HTERT RPE-1 (cell line): Measurements from ENCODE around the gene MGAT4D.
"Not testable (repeated sequence)": the region's sequence is repeated elsewhere in the genome, so short reads cannot be mapped to it uniquely, and the experiment has no call there.

ENCODE experiments used
- in situ Hi-C: fragments of 300-500 bp; cut with MboI; formaldehyde crosslinking; loops from 4 replicates; pipeline ENCODE4 v1.14.3; 2020; ENCODE audit warnings: low sequenced_read_pairs

Gene MGAT4D

DNA sequence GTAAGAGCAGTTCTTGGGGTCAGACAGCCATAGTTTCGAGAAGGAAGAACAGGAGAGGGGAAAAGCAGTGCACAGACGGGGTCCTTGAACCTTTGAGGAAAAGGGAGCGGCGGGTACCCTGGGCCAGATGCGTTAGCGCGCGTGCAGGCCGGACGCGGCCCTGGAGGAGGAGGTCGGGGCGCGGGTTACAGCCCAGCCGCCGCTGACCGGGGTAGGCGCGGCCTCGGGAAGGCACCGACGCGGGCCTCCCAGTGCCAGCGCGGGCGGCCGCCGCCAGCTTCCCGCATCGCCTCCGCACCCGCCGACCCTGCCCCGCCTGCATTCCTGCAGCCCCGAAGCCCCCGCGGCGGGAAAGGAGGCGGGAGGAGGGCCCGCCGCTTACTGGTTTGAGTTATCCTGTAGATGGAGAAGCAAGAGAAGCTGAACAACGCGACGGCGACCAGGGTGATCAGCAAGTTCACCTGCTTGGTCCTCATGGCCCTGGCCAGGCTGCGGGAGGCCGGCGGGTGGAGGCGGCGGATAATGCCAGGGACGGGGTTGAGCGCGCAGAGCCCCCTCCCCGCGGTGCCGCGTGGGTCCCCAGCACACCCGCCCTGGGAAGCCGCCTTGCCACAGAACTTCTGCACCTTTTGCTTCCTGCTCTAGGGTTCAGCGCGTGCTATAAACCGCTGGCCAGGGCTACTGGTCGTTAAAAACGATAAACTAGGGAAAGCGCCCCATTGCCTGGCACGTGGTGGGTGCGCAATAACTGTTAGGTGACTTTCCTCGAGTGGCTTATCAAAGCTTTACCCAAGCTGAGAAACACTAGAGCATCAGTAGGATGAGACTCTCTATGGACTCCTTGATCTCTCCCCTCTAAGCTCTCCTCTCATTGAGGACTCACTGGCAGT, at the start of gene MGAT4D:
MGAT4D (minus strand) TSS at position 547 of the 890 bp plus-strand sequence; CDS start at position 476, 71 bp downstream.
- in situ Hi-C loops, result no loop called here

DNA sequence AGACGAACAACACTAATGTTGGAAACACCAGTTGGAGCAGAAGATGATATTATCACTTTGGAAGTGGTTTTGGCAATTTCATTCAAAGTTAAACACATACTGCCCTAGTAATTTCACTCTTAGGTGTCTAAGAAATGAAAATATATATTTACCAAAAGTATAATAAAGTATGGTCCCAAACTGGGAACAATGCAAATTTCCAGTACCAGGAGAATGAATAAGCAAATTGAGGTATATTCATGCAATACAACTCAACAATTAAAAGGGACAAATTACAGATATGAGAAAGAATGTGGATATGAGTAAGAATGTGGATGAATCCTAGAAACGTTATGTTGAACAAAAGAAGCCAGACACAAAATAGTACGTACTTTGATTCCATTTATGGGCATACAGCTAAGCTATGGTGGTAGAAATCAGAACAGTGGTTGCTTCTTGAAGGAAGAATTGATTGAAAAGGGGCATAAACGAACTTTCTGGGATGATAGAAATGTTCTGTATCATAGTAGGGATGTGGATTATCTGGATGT, 35.9 kb upstream of the MGAT4D start:
- in situ Hi-C loops, result no loop called here

DNA sequence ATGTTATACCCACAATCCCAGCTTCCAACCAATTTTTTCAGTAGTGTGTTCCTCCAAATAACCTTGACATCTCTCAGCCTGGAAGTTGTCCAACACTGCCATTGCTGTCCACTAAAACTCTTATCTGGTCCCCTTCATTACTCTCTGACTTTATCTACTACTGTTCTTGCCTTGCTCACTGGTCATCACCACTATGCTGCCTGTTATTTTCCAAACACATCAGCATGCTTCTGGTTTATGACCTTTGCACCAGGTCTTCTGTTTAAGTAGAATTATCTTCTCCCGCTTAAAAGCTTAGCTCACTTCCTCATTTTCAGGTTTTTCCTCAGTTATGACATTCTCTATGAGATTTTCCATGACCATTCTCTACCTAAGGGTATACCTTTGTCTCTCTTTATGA, 31.3 kb upstream of the MGAT4D start:
- in situ Hi-C loops, result no loop called here

DNA sequence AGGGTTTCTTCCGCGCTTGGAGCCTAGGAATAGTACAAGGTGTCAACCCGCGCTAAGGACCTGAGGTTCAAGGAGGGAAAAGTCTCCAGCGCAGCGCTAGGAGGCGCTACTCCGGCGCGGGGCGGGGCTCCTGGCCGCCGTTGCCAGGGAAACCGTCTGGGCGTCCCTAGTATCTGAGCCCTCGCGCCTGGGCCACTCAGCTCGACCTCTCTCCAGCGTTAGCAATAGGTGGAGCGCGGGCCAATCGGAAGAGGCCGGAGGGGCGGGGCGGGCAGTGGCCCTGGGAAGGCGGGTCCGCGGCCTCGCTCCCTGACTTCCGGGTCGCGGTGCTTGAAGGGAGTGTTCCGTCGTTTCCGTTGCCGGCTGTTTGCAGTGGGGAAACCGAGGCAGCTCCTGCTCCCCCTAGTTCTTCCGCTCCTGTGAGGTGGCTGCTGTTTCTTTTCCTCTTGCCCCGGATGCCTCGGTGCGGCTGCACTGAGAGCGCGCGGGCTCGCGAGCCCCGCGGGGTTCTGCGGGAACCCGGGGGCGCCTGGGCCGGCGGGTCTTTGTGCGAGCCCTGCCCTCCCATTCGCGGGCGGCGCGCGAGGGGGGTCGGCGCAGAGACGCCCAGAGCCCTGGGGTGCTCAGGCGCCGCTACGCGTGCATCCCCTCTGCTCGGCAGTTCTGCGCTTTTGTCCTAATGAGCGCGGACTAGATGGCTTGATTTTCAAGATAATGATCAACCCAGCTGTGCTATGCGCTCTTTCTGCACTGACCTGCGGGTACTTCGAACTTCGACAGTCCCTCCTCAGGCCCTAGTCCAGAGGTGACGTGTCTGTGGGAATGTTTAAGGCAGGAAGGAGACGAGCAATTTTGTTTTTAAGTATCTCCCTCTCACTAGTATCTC, 26.0 kb upstream of the MGAT4D start, which contains the start of gene ELMOD2:
ELMOD2 (plus strand) TSS at position 312 of the 886 bp plus-strand sequence. CDS start 1,261 bp downstream, outside the sequence.
- in situ Hi-C loops, result no loop called here

DNA sequence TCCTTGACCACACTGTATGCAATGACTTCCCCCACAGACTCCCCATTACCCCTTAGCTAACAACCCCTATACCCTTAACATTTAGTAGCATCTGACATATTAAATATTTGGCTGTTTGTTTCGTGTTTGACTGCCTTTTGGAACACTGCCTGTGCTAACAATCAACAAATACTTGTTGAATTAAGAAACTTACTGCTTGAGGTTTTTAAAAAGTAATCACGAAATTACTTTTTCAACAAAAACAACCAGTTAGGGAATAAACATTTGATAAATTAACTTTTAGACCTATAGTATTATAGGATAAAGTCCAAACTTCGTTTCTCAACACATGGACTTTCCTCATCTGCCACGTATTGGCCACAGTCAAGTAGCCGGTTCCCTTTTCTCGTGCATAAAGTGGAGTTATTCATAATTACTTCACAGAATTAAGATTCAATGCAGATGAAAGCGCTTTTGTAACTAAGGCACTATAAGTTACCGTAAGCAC, 25.3 kb upstream of the MGAT4D start:
- in situ Hi-C loops, result no loop called here

DNA sequence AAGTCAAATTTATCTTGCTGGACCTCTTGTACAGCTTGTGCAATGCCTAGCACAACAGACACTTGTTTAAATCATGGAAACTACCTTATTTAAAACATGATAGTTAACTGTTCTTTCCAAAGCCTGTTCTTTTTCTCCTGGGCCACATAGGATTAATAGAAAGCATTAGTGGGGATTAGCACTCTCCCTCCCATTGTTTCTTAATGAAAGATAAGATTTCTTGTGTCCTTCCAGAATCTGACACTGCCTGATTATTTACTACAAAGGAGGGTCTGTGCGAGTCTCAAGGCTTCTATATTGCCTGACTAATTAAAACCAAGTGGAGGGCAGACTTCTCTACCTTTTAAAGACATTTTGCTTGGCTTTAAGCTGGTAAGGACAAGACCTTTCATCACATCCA, 17.3 kb upstream of the MGAT4D start:
- in situ Hi-C loops, result no loop called here

DNA sequence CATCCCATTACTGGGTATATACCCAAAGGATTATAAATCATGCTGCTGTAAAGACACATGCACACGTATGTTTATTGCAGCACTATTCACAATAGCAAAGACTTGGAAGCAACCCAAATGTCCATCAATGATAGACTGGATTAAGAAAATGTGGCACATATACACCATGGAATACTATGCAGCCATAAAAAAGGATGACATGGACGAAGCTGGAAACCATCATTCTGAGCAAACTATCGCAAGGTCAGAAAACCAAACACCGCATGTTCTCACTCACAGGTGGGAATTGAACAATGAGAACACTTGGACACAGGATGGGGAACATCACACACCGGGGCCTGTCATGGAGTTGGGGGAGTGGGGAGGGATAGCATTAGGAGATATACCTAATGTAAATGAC, 15.7 kb upstream of the MGAT4D start:
- in situ Hi-C loops, result not testable (repeated sequence)

DNA sequence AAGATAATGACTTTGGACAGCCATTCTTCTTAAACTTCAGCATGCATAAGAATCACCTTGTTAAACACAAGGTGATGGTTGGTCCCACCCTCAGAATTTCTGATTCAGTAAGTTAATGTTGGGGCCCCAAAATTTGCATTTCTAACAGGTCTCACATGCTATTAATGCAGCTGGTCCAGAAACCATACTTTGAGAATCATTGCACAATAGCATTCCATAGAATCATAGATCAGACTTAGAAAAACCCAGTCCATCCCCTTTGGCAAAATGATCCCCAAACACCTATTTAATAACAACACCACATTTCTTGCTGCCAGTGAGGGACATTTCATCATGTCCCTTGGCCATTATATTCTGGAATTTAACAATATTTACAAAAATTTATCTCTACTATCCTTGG, 6.2 kb upstream of the MGAT4D start:
- in situ Hi-C loops, result no loop called here

DNA sequence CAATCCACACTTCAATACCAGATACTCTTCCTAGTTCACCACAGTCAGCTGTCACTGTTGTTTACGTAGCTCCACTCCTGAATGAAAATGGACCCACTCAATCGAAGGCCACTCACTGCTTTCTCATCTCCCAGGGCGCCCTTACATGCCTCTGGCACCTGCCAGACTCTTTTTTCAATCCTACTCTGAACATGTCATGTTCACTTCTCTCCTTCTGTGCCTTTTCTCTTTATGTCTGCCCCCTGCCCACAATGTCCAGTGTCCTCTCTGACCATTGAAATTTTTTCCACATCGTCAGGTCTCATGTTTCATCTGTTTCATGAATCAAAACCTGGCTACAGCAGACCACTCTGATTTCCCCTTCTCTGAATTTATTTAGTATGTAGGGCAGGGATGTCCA, 1.3 kb upstream of the MGAT4D start:
- in situ Hi-C loops, result no loop called here

DNA sequence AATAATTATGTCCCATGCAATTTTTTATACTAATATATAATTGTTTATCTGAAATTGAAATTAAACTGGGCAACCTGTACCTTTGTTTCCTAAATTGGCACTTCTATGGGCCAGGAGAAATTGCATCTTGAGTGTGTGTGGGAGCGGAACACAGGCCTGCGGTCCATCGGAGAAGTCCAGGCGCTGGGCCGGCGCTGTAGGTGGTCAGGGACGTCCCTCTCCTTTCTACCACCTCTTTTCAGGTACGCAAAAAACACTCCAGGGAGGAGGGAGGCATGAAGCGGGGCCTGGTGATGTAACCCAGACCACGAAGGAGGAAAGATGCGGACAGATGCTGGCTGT, 717 bp downstream of the MGAT4D start:
- in situ Hi-C loops, result no loop called here

DNA sequence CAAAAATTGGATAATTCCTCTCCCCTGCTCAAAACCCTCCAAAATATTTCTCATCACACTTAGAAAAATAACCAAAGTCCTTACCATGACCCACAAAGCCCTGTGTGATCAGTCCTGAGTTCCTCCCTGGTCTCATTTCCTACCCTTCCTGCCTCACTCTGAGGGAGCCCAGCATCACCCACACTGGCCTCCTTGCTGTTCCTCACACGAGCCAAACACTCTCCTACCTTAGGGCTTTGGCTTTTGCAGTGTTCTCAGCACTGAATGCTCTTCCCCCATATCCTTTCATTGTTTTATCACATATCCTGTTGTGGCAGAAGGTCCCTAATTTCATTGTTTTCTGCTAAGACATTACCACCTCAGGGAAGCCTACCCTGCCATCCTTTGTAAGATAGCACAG, 12.2 kb downstream of the MGAT4D start:
- in situ Hi-C loops, result no loop called here

DNA sequence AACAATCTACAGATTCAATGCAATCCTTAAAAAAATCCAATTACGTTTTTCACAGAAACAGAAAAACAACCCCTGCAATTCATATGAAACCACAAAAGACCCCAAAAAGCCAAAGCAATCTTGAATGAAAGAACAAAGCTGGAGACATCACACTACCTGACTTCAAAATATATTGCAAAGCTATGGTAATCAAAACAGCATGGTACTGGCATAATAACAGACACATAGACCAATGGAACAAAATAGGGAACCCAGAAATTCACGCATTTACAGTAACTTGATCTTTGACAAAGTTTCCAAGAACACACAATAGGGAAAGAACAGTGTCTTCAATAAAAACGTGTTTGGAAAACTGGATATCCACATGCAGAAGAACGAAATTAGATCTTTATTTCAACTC, 14.6 kb downstream of the MGAT4D start:
- in situ Hi-C loops, result no loop called here

DNA sequence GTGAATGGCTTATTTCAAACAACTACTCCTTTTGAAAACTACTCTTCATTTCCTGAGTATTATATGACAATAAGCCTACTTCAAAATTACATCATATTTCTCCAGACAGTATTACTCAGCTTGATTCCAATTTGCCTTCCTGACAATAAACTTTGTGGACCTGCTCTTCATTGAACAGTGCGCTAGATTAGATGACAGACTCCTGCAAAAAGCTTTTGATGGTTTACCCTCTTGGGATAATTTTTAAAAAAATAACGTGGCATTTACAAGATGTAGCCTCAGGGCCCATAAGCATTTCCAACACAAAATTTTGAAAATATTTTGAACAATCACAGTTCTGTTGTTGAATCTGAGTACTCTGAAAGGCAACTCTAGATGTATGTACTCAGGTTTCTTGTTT, 25.9 kb downstream of the MGAT4D start:
- in situ Hi-C loops, result no loop called here

DNA sequence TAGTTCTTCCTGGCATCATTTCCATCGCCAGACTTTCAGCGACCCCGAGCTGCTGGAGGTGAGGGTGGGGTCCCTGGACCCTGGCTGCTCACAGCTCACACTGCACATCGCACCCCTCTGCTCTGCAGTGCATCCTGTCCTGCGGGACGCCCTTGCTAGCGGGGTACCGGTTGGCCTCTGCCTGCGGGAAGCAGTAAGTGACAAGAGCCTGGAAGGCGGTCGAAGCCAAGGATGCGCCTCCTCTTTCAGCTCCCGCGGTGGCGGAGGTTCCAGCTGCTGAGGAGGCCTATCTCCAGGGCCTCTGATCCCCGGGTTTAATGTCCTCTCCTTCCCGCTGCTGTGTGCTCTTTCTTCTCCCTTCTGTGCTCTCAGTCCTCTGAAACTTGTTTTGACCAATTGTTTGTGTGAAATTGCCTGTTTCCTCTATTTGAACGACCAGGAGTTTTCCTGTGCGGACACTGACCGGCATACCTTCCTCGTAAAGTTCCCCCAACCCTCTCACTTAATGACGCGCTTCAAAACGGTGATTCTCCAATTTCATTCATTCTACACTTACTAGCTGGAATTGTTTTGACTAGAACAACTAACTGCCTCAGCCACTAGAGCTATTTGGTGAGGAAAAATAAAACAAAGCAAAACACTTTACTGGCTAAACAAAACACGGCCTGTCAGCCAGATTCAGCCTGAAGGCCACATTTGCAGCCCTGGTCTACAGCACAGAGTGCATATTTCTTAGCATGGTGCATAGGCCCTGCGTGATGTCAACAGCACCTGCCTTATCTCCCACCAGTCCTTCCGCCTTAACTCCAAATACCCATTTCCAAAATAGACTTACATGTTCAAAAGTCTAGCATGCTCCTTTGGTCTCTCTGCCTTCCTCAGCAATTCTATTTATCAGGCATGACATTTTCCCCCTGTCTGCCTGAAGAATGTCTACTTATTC, 28.0 kb downstream of the MGAT4D start:
- in situ Hi-C loops, result no loop called here

DNA sequence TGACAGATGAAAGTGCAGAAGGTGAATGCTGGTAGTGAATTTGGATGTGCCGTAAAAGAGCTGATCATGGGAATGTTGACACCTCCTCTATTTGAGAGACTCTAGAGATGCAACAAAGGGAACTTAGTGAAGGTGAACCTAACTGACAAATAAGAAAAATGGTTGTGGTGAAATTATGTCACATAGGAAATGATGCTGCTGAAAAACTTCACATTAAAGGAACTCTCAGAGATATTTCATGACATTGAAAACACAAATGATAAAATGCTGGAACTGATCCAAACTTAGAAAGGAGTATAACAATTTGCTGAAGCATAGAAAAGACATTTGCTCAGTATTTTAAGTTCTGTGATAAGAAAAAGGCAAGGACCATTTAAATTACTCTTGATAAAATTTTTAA, 31.9 kb downstream of the MGAT4D start:
- in situ Hi-C loops, result no loop called here

DNA sequence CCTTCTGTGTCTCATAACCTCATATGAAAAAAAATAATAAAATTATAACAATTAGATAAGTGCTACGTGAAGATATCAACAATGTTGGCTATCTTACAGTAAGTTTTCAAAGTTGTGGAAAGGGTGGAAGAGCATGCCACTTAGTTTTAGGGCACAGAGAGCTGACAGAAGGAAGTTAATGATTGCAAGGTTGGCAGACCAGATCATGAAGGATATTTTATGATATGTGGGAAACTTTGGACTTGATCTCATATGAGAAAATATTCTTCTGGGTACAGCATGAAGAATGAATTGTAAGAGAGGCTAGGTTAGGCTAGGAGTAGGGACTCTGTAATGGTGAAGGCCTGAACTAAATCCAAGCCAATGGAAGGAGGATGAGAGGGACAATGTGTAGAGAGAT, 34.5 kb downstream of the MGAT4D start:
- in situ Hi-C loops, result no loop called here

DNA sequence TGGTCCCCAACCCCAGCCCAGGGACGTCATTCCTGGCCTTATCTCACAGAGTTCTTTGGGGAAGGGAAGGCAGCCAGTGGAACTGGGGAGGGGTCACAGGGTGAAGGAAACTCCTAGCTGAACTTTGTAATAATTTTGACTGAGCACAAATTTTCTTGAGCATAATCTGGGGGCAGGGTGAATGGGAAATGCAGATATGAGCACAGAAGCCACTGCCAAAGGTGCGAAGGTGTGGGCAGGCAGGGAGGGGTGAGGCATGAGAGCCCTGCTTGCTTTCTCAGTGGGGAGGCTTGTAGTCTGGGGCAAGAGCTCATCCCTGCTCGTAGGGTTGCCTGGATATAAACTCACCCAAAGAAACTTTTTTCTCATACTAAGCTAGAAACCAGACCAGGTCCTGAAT, 34.9 kb downstream of the MGAT4D start:
- in situ Hi-C loops, result no loop called here

DNA sequence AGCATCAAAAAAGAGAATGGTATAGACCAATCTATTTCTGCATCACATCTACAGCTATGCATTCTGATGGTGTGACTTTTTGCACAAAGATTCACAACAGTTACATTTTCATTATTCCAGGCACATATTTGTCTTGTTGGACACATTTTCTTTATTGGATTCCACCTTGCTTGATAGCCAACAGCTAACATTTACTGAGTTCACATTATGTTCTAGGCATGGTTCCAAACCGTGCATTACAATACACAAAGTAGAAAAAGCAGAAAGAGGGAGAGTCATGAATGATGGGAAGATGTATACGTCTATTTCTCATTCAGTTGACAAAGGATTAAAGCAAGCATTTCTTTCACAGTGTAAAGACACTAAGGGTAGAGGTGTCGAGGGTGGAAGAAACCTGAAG, 47.7 kb downstream of the MGAT4D start:
- in situ Hi-C loops, result no loop called here

DNA sequence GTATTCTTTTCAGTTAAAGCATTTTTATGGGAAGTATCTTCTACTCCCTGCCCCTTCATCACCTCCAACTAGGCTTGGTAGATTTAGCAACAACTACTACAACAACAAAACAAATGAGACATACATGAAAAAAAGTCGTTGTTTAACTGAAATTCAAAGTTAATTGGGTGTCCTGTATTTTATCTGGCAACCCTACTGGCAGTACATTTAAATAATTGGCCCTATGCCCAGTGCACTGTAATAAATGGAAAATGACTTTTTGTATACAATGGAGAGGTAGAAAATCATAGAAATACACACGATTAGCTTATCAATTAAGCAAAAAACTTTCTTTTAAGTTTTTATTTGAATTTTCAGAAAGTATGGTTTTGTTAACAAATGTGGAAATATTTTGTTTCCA, 49.3 kb downstream of the MGAT4D start:
- in situ Hi-C loops, result no loop called here

DNA sequence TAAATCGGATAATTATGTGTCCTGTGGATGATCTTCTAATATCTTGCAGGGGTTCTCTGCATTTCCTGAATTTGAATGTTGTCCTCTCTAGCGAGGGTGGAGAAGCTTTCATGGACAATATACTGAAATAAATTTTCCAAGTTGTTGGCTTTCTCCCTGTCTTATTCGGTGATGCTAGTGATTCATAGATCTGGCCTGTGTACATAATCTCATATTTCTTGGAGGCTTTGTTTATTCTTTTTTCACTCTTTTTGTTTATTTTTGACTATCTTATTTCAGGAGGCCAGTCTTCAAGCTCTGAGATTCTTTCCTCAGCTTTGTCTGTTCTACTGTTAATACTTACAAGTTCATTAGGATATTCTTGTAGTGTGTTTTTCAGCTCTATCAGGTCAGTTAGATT, 49.9 kb downstream of the MGAT4D start:
- in situ Hi-C loops, result no loop called here
